ENCODE measurements around the gene UBE2I. TPM values are rescaled to one million over a fixed set of nuclear protein-coding genes. Genes with fewer than 3 reads are reported as not detected.
"Not testable (repeated sequence)": the region's sequence is repeated elsewhere in the genome, so short reads cannot be mapped to it uniquely, and the experiment has no call there.

The UBE2I gene
- 10 to 100 TPM; 76.6 to 87.1 TPM for total RNA-seq
- long read RNA-seq, transcript UBE2I-208 (4 exons, 1,771 nt) = minor isoform, 6 of 82 reads
- long read RNA-seq, transcript UBE2I-203 (7 exons, 2,976 nt) = major isoform, 65 of 82 reads
- long read RNA-seq, partial matches to known transcripts = 1 of 82 reads
- long read RNA-seq, other reads (novel, unspliced or antisense) = 6 of 82 reads

GRCh38 chr16:1308977-1309885 lies at the start of gene UBE2I:
Gene UBE2I, plus strand, starts transcription at chr16:1309636. Its CDS starts 4,395 bp downstream, at chr16:1314031.
- ATAC-seq = peak; percentile 77
- intact Hi-C loops (cut with DNase I, micrococcal nuclease) = no loop called here
- DNase-seq = peak; percentile 96 to 97

GRCh38 chr16:1259760-1260068 lies 49.7 kb upstream of the UBE2I start:
- DNase-seq (no peak), ATAC-seq (no peak)
- intact Hi-C loops (cut with DNase I, micrococcal nuclease) = no loop called here

DNA sequence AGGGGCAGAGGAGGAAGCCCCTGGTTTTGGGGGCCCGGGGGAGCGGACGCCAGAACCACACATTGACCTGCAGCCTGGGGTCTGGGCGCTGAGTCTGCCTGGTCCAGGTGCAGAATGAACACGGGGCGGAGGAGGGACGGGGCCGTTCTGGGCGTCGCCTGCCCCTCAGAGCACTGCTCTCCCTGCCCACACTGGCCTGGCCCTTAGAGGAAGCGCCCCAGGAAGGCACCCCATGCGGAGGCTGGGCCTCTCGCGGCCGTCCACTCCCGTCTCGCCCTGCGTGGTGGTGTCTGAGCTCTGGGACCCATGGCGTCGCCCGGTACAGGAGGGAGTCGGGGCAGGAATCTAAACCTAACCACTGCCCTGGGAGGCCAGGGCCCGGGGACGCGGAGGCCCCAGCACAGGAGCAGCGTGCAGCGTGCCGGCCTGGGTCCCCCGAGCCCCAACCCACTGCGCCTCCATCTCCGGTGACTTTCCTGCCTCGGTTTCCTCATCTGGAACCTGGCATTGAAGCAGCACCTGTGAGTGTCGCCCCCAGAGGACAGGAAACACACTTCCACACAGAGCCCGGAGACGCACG lies 49.2 kb upstream of the UBE2I start:
- intact Hi-C loops (cut with DNase I, micrococcal nuclease) = no loop called here
- ATAC-seq = no peak
- no peak for DNase-seq

DNA sequence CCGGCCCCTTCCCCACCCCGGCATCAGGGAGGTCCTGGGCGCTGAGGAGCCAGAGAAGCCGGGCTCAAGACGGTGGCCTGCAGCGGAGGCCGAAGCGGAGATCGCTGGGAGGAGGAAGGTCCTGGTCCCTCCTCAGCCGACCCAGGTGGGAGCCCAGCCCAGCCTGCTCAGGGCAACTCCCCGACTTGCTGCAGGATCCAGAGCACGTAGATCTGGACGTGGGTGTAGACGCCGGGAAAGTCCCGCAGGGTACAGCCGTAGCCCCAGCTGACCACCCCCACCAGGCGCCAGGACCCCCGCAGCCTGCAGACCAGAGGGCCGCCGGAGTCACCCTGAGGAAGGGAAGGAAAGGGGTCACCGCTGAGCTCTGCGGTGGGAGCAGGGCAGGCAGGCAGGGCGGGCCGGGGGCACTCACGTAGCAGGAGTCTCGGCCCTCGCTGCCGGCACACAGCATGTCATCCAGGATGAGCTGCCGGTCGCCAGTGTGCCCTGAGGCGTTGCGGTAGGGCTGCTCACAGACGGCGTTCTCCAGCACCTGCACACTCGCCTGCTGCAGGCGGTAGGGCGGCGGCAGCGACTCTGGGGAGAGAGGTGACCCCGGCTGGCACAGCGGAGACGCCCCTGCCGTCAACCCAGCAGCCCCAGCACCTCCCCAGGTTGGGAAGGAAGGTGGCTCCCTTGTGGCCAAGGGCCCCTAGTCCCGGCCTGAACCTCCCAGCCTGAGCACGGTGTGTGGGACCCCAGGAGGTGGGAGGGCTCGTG lies 48.1 kb upstream of the UBE2I start:
- DNase-seq = no peak
- no peak for ATAC-seq
- intact Hi-C loops (cut with DNase I, micrococcal nuclease) = no loop called here

GRCh38 chr16:1262210-1262845 lies 47.1 kb upstream of the UBE2I start:
- no peak for ATAC-seq

DNA sequence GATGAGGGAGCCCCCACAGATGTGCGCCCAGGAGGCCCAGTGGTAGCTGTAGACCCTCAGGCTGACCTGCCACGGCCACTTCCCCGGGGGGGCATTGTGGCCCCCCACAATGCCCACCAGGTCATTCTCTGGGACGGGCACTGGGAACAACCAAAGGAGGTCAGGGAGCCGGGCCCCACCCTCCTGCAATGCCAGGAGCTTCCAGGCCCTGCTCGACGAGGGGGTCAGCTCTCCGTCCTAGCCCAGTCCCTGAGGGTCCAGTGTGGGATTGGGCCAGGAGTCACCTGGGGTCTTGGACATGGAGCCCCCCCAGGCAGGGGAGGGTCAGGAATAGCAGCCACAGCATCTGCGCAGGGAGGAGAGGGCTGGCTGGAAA lies 46.6 kb upstream of the UBE2I start:
- intact Hi-C loops (cut with DNase I, micrococcal nuclease) = no loop called here
- ATAC-seq = no peak
- DNase-seq = no peak

More at GRCh38 chr16:1262210-1262845, 47.1 kb upstream of the UBE2I start:
- intact Hi-C loops (cut with DNase I, micrococcal nuclease) = no loop called here
- no peak for DNase-seq

- DNase-seq = no peak
- intact Hi-C loops (cut with DNase I, micrococcal nuclease) = no loop called here
- ATAC-seq = no peak
Observed at GRCh38 chr16:1263591-1264344, 45.7 kb upstream of the UBE2I start.

DNA sequence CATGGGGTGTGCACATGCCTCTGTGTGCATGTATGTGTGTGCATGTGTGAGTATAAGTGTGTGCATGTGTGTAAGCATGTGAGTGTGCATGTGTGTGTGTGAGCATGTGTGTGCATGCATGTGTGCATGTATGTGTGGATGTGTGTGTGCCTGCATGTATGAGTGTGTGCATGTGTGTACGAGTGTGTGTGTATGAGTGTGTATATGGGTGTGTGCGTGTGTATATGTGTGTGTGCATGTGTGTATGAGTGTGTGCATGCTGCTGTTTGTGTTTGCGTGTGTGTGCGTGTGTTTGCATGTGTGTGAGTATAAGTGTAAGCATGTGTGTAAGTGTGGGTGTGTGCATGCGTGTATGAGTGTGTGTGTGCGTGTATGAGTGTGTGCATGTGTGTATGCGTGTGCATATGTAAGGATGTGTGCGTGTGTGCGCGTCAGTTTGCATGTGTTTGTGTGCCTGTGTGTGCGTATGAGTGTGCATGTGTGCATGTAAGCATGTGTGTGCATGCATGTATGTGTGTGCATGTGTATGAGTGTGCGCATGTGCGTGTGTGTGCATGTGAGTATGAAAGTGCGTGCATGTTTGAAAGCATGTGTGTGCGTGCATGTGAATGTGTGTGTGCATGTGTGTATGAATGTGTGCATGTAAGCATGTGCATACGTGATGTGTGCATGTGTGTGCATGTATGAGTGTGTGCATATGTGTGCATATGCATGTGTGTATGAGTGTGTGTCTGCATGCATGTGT lies 44.9 kb upstream of the UBE2I start:
- ATAC-seq (no peak), DNase-seq (no peak)
- intact Hi-C loops (cut with DNase I, micrococcal nuclease) = no loop called here

DNA sequence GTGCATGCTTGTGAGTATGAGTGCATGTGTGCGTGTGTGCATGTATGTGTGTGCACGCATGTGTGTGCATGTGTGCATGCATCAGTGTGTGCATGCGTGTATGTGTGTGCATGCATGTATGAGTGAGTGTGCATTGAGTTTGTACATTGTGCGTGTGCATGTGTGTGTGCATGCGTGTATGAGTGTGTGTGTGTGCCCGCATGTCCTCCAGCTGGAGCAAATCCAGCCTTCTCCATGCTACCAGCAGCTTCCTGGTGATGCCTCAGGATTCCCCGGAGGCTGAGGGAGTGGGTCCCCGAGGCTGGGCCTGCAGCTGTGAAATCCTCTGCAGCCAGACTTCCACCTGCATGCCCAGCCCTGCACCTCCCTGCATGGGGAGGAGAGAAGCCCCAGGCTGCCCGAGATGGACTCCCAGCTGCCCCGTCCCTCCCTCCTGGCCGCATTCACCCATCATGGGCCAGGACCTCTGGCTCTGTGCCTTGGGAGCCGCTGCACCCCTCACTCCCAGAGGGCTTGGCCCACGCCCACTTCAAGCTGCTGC lies 44.3 kb upstream of the UBE2I start:
- no peak for DNase-seq
- ATAC-seq = no peak
- intact Hi-C loops (cut with DNase I, micrococcal nuclease) = no loop called here

- DNase-seq (no peak), ATAC-seq (no peak)
- intact Hi-C loops (cut with DNase I, micrococcal nuclease) = no loop called here
Observed at GRCh38 chr16:1265826-1266225, 43.6 kb upstream of the UBE2I start.

DNA sequence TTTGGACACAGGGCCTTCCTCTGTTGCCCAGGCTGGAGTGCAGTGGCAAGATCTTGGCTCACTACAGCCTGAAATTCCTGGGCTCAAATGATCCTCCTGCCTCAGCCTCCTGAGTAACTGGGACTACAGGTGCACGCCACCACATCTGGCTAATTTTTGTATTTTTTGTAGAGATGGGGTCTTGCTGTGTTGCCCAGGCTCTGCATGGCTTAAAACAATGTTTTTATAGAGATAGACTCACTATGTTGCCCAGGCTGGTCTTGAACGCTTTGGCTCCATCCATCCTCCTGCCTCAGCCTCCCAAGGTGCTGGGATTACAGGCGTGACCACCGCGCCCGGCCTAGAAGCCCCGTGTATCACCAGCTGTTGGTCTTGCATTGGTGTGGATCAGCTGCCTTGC lies 40.0 kb upstream of the UBE2I start:
- ATAC-seq; DNase-seq; intact Hi-C loops (cut with DNase I, micrococcal nuclease): not testable (repeated sequence)

DNA sequence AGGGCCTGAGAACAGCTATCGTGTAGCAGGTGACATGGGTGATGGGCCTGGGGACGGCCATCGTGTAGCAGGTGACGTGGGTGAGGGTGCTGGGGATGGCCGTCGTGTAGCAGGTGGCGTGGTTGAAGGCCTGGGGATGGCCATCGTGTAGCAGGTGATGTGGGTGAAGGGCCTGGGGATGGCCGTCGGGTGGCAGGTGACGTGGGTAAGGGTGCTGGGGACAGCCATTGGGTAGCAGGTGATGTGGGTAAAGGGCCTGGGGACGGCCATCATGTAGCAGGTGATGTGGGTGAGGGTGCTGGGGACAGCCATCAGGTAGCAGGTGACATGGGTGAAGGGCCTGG lies 38.1 kb upstream of the UBE2I start:
- DNase-seq (no peak), ATAC-seq (no peak)
- intact Hi-C loops (cut with DNase I, micrococcal nuclease) = no loop called here

DNA sequence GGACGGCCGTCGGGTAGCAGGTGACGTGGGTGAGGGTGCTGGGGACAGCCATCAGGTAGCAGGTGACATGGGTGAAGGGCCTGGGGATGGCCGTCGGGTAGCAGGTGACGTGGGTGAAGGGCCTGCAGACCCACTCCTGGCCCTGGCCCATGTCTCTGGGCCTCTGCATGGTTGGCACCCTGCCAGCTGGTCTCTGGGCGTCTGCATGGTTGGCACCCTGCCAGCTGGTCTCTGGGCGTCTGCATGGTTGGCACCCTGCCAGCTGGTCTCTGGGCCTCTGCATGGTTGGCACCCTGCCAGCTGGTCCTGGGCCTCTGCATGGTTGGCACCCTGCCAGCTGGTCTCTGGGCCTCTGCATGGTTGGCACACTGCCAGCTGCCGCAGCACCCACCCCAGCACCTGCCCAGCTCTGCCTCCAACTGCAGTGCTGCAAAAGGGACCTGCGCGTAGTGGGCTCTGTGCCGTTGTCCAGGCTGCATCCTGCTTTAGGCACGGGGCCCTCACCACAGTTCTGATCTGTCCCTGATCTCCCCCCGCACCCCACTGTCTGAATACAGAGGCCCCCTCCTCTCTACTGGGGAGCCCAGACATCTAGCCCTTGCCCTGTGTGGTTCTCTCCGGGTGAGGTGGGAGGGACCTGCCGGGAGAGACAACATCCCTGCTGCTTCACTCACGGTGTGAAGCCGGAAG lies 37.6 kb upstream of the UBE2I start:
- ATAC-seq (peak; percentile 74), DNase-seq (peak in 1 of 2 donors; percentile 37)
- intact Hi-C loops (cut with DNase I, micrococcal nuclease) = not testable (repeated sequence)

- intact Hi-C loops (cut with DNase I, micrococcal nuclease) = no loop called here
- DNase-seq (no peak), ATAC-seq (peak; percentile 33)
Observed at GRCh38 chr16:1272453-1273198, 36.8 kb upstream of the UBE2I start.

DNA sequence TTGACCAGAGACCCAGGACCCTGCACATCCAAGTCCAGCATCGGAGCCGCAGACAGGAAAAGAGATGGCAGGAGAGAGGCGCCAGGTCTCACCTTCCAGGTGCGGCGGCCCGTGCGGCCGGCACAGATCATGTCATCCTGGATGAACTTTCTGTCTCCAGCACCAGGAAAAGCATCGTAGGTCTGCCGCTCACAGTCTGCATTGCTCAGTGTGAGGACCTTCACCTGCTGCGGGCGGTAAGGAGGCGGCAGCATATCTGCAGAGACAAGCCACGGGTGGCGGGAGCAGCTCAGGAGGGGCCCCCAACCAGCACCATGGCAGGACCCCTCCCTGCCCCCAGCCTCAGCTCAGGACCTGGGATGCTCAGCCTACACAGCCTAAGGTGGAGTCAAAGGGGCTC lies 35.6 kb upstream of the UBE2I start:
- ATAC-seq (no peak), DNase-seq (no peak)
- intact Hi-C loops (cut with DNase I, micrococcal nuclease) = no loop called here

DNA sequence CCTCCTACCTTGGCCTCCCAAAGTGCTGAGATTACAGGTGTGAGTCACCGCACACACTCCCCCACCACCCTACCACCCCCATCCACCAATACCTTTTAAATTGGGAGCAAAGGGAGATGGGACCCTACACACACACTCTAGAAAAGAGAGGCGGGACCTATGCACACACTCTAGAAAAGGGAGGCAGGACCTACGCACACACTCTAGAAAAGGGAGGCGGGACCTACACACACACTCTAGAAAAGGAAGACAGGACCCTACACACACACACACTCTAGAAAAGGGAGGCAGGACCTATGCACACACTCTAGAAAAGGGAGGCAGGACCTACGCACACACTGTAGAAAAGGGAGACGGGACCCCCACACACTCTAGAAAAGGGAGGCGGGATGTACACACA lies 34.7 kb upstream of the UBE2I start:
- ATAC-seq (no peak), DNase-seq (no peak)
- intact Hi-C loops (cut with DNase I, micrococcal nuclease) = no loop called here
